Body of pancreas (tissue), 4 donors: ENCODE data around the gene CMTM7. TPM values are rescaled to one million over a fixed set of nuclear protein-coding genes. Genes with fewer than 3 reads are reported as not detected.

Experiments
- ATAC-seq: fragments of 150-250 bp; one replicate; pipeline ENCODE4 v1.9.1; 2016
- DNase-seq, 4 donors: peaks; one replicate each; pipeline ENCODE4 v3.0.0-alpha.2; 2019
- H3K27ac ChIP-seq, 4 donors: fragments of 200-600 bp; sonication (generic); 1 replicate in 3 of 4; 2 replicates in 1 of 4; pipeline versions ENCODE4 v1.5.1 to v1.6.1; 2016 to 2019; ENCODE audit warnings: mild to moderate bottlenecking in 1 of 4, mixed read lengths in 1 of 4, moderate library complexity in 1 of 4
- H3K27me3 ChIP-seq, 2 donors: fragments of 200-600 bp; sonication (generic); one replicate each; pipeline ENCODE4 v1.6.0; 2016; ENCODE audit warnings: mild to moderate bottlenecking in 1 of 2
- H3K36me3 ChIP-seq, 2 donors: fragments of 200-600 bp; sonication (generic); replicated peaks in 1 of 2; 2 replicates each; pipeline ENCODE4 v1.5.1; 2016; ENCODE audit warnings: low read depth in 2 of 2; ENCODE audit not compliant: insufficient read depth in 1 of 2
- H3K4me1 ChIP-seq: fragments of 200-600 bp; sonication (generic); one replicate; pipeline ENCODE4 v1.6.0; 2016
- H3K4me3 ChIP-seq, 2 donors: fragments of 200-600 bp; sonication (generic); 1 replicate in 1 of 2; 2 replicates in 1 of 2; pipeline ENCODE4 v1.5.1; 2016 to 2019
- H3K9me3 ChIP-seq, 3 donors: fragments of 200-600 bp; sonication (generic); 1 replicate in 2 of 3; 2 replicates in 1 of 3; pipeline ENCODE4 v1.5.1; 2016
- CTCF ChIP-seq, 7 experiments: fragments of 450-650 bp in 4 of 7; fragments of 200-600 bp in 3 of 7; sonication (generic) in 3 of 7; IDR thresholded peaks; one replicate each; pipeline ENCODE4 v1.5.1; 2016 to 2019; ENCODE audit warnings: antibody characterized with exemption in 7 of 7
- POLR2A ChIP-seq, 3 donors: fragments of 450-650 bp; IDR thresholded peaks; one replicate each; pipeline ENCODE4 v1.6.1; 2016; ENCODE audit warnings: antibody characterized with exemption in 3 of 3, mild to moderate bottlenecking in 2 of 3
- WGBS, 2 donors: methylation state at CpG; one replicate each; pipeline ENCODE4 v1.1.5; 2017; 5-methylcytosine and 5-hydroxymethylcytosine counted together
- intact Hi-C: fragments of 100-400 bp; cut with DNase I; formaldehyde crosslinking; loops from one replicate; pipeline ENCODE4 v1.15.1; 2023
- total RNA-seq, 2 donors: library from RNA; depleted of rRNA; stranded (reverse); fragments of >200 nt; gene quantifications; one replicate each; pipeline ENCODE4 v1.1.0, GENCODE V29; 2016

CMTM7 gene
- total RNA-seq, 2 donors from 2014 or later: 23.3 to 51.1 TPM

GRCh38 chr3:32443478-32443877 lies 51.8 kb downstream of the CMTM7 start:
- no peaks in the 10 kb centered on the region for H3K36me3 ChIP-seq
- H3K4me3 ChIP-seq: no peak overlapping the region
- H3K9me3 ChIP-seq: no peaks in the 10 kb centered on the region
- intact Hi-C loops: no loop called here
- no peaks in the 10 kb centered on the region for H3K27me3 ChIP-seq
- no peak overlapping the region for H3K27ac ChIP-seq
- DNase-seq: no peak
- no peak for TF ChIP-seq POLR2A (IDR thresholded peaks at IDR 0.05)
- TF ChIP-seq CTCF (IDR thresholded peaks at IDR 0.05): no peak
- no peak for ATAC-seq
- H3K4me1 ChIP-seq: no peaks in the 10 kb centered on the region
- WGBS, 2 donors: 43 to 60% methylated on average over 1 of the region's 1 CpG

GRCh38 chr3:32447865-32448400 lies 56.3 kb downstream of the CMTM7 start:
- WGBS, 2 donors: 78 to 83% methylated on average over 1 of the region's 1 CpG
- DNase-seq (no peak), ATAC-seq (no peak)
- Histone ChIP-seq H3K36me3 (no peaks in the 10 kb centered on the region), H3K4me1 (no peaks in the 10 kb centered on the region), H3K9me3 (no peaks in the 10 kb centered on the region), H3K27me3 (no peaks in the 10 kb centered on the region), H3K4me3 (no peak overlapping the region), H3K27ac (no peak overlapping the region)
- no peak for TF ChIP-seq CTCF (IDR thresholded peaks at IDR 0.05)
- TF ChIP-seq POLR2A (IDR thresholded peaks at IDR 0.05): no peak
- intact Hi-C loops: no loop called here

GRCh38 chr3:32448686-32449474 lies 57.2 kb downstream of the CMTM7 start:
- Histone ChIP-seq H3K27ac (no peak overlapping the region), H3K27me3 (no peaks in the 10 kb centered on the region), H3K4me1 (no peaks in the 10 kb centered on the region), H3K9me3 (no peaks in the 10 kb centered on the region), H3K36me3 (no peaks in the 10 kb centered on the region), H3K4me3 (no peak overlapping the region)
- TF ChIP-seq POLR2A (IDR thresholded peaks at IDR 0.05) (no peak), CTCF (IDR thresholded peaks at IDR 0.05) (no peak)
- DNase-seq (no peak), ATAC-seq (no peak)
- WGBS, 2 donors: 73 to 85% methylated on average over 14 of the region's 14 CpGs
- intact Hi-C loops: no loop called here

GRCh38 chr3:32449691-32450090 lies 58.0 kb downstream of the CMTM7 start:
- H3K27ac ChIP-seq: no peak overlapping the region
- intact Hi-C loops: no loop called here
- H3K4me1 ChIP-seq: no peaks in the 10 kb centered on the region
- 87 to 94% methylated on average over 3 of the region's 3 CpGs for WGBS, 2 donors
- TF ChIP-seq CTCF (IDR thresholded peaks at IDR 0.05) (no peak), POLR2A (IDR thresholded peaks at IDR 0.05) (no peak)
- DNase-seq: no peak
- no peaks in the 10 kb centered on the region for H3K27me3 ChIP-seq
- no peaks in the 10 kb centered on the region for H3K9me3 ChIP-seq
- H3K36me3 ChIP-seq: no peaks in the 10 kb centered on the region
- H3K4me3 ChIP-seq: no peak overlapping the region
- ATAC-seq: no peak

- Histone ChIP-seq H3K4me3 (no peak overlapping the region), H3K9me3 (no peaks in the 10 kb centered on the region), H3K27ac (no peak overlapping the region), H3K27me3 (no peaks in the 10 kb centered on the region), H3K36me3 (no peaks in the 10 kb centered on the region), H3K4me1 (no peaks in the 10 kb centered on the region)
- DNase-seq: no peak
- ATAC-seq: no peak
- intact Hi-C loops: no loop called here
- TF ChIP-seq CTCF (IDR thresholded peaks at IDR 0.05) (no peak), POLR2A (IDR thresholded peaks at IDR 0.05) (no peak)
- 78 to 97% methylated on average over 2 of the region's 2 CpGs for WGBS, 2 donors
Measured at GRCh38 chr3:32450426-32450825, 58.8 kb downstream of the CMTM7 start.
